GM19240 (cell line): ENCODE data around the gene ZNF585A.
"Not testable (repeated sequence)": the region's sequence is repeated elsewhere in the genome, so short reads cannot be mapped to it uniquely, and the experiment has no call there.

Experiments
- DNase-seq: peaks from one replicate; pipeline ENCODE4 v3.0.0; 2011; ENCODE audit warnings: low spot score; ENCODE audit not compliant: insufficient read length

Gene ZNF585A

GRCh38 chr19:37172368-37173366, at the start of gene ZNF585A:
ZNF585A (minus strand) TSS chr19:37172695; CDS start chr19:37169910, 2,785 bp downstream.
- peak; percentile 69 for DNase-seq

GRCh38 chr19:37221136-37221535, 48.6 kb upstream of the ZNF585A start:
- DNase-seq, result no peak

GRCh38 chr19:37220383-37220782, 47.9 kb upstream of the ZNF585A start:
- DNase-seq, result no peak

- no peak for DNase-seq
These were observed 46.1 kb upstream of the ZNF585A start for GRCh38 chr19:37218592-37218935.

- DNase-seq, result peak; percentile 73
These were observed 45.5 kb upstream of the ZNF585A start, which contains the start of gene ZNF383 for GRCh38 chr19:37217775-37218591. ZNF383 (plus strand) TSS chr19:37218214; CDS start chr19:37230454, 12,240 bp downstream.

- no peak for DNase-seq
These were observed 44.9 kb upstream of the ZNF585A start for GRCh38 chr19:37217480-37217774.

GRCh38 chr19:37197768-37198167, 25.3 kb upstream of the ZNF585A start:
- DNase-seq, result no peak

GRCh38 chr19:37197115-37197514, 24.6 kb upstream of the ZNF585A start:
- not testable (repeated sequence) for DNase-seq

GRCh38 chr19:37195248-37195647, 22.8 kb upstream of the ZNF585A start:
- not testable (repeated sequence) for DNase-seq

- not testable (repeated sequence) for DNase-seq
These were observed 13.6 kb upstream of the ZNF585A start for GRCh38 chr19:37186071-37186470.

- no peak for DNase-seq
These were observed 6.9 kb downstream of the ZNF585A start for GRCh38 chr19:37165635-37166034.

GRCh38 chr19:37160153-37160552, 12.3 kb downstream of the ZNF585A start:
- DNase-seq, result no peak

GRCh38 chr19:37148214-37148613, 24.3 kb downstream of the ZNF585A start:
- DNase-seq, result no peak

- no peak for DNase-seq
These were observed 36.4 kb downstream of the ZNF585A start for GRCh38 chr19:37136111-37136510.

- DNase-seq, result no peak
These were observed 43.7 kb downstream of the ZNF585A start for GRCh38 chr19:37128821-37129177.

GRCh38 chr19:37127999-37128820, 44.3 kb downstream of the ZNF585A start:
- no peak for DNase-seq

- not testable (repeated sequence) for DNase-seq
These were observed 50.4 kb downstream of the ZNF585A start for GRCh38 chr19:37122093-37122492.

GRCh38 chr19:37114001-37114400, 58.5 kb downstream of the ZNF585A start:
- no peak for DNase-seq

- not testable (repeated sequence) for DNase-seq
These were observed 60.7 kb downstream of the ZNF585A start for GRCh38 chr19:37111753-37112152.

- not testable (repeated sequence) for DNase-seq
These were observed 68.4 kb downstream of the ZNF585A start for GRCh38 chr19:37104135-37104534.

- DNase-seq, result no peak
These were observed 73.9 kb downstream of the ZNF585A start for GRCh38 chr19:37098570-37098969.
